T1000 (cell line): ENCODE results near the gene OSGEPL1.
"Not testable (repeated sequence)": the region's sequence is repeated elsewhere in the genome, so short reads cannot be mapped to it uniquely, and the experiment has no call there.

Source experiments
- DNase-seq: peaks from one replicate; lab custom pipeline; 2025; ENCODE audit warnings: mixed read lengths; lab: John Stamatoyannopoulos, UW

The OSGEPL1 gene

DNA sequence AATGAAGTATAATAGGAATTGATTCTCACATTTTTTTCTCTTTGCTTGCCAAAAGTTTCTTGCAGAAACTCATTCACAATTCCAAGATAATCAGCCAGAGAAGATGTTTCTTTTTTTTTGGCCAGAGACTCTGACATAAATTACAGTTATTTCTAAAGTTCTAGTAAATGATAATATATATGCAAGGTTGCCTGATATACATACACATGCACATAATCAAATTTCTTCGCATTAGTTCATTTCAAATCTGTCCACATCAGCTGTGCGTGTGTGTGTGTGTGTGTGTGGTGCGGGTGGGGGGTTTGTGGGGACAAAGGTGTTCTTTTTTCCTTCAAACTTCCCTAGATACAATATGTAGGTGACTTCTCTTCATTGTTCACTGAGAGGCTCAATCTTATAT, 33.2 kb downstream of the OSGEPL1 start:
- DNase-seq: no peak

DNA sequence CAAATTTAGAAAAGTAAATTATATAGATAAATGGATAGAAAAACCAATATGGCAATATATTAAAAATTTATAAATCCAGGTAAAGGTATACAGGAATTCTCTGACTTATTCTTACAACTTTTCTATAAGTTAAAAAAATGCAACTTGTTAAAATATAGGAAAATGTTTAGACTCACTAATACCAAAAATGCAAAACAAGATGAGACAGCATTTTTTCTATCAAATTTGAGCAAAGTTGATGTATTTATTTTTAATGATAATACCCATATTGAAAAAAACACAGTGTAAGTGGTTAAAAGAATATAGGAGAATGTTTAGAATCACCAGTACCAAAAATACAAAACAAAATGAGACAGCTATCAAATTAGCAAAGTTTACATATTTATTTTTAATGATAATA, 35.7 kb downstream of the OSGEPL1 start:
- no peak for DNase-seq

DNA sequence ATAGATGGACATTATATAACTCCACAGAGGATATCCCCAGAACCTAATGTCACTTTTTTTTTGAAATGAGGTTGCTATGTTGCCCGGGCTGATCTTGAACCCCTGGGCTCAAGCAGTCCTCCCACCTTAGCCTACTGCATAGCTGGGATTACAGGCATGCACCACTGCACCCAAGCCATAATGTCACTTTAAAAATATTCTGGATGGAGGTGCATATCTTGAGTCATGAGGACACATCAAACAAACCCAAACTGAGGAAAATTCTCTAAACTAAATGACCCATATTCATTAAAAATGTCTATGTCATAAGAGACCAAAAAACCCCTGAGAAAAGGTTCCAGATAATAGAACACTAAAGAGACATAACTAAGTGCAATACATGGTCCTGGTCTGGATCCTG, 36.3 kb downstream of the OSGEPL1 start:
- DNase-seq: no peak

DNA sequence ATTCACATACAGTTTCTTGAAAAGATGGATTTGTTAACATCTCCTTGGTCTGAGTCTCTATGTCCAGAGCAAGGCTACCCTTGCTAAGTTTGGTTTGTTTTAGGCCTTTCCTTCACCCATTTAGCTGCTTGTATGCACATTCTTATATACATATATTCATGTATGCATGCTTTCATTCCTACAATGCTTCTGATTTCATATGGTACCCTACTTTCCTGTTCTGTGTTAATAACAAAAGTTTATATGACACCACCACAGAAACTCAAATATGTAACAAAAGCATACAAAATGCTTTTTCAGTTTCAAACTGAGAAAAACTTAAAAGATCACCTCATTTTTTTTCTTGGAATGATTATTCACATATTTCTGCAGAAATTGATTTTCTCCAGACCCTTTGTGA, 39.4 kb downstream of the OSGEPL1 start:
- DNase-seq: no peak

DNA sequence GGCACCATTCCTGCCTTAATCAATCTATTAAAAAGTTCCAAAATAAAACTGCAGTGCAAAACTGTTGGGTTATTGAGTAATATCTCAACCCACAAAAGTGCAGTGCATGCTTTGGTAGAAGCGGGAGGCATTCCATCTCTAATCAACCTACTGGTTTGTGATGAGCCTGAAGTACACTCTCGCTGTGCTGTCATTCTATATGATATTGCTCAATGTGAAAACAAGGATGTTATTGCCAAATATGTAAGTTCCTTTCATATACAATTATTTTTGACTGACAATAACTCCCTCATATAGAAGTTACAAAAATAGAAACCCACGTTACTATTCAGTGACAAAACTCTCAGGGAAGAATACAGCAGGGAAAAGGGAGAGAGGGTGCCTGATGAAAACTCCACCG, 43.0 kb downstream of the OSGEPL1 start:
- DNase-seq: no peak

DNA sequence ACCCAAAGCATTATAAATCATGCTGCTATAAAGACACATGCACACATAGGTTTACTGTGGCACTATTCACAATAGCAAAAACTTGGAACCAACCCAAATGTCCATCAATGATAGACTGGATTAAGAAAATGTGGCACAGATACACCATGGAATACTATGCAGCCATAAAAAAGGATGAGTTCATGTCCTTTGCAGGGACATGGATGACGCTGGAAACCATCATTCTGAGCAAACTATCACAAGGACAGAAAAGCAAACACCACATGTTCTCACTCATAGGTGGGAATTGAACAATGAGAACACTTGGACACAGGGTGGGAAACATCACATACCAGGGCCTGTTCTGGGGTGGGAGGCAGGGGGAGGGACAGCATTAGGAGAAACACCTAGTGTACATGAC, 45.0 kb downstream of the OSGEPL1 start:
- not testable (repeated sequence) for DNase-seq

DNA sequence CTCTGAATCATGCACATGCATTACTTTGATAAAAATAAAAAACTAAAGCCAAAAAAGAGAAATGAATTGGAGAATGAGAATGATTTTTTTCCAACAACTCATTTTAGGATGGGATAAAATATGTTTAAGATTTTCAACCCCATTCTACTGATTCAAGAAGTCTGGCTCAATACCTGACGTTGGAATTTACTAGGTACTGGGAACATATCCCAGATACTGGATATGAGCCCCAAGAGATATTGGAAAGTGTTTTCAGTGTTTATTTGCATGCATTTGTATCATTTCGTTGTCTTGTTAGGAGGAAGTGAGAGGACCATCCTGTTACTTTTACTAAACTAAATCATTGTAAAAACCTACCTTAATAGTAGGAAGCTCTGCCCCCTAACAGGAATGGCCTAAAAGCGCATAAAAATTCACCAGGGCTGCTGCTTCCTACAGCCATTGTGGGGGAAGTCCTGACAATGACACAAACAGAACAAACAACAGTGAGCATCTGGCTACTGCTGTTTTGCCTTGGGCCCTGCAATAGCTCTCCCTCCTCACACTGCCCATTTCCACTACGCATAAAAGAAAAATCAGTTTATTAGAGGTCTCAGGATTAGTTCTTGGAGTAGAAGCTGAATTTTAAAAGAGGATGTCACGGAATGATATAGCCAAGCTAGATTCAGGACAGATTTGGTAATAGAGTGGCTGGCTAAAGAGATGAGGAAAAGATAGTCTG, 52.9 kb downstream of the OSGEPL1 start:
- DNase-seq: no peak

DNA sequence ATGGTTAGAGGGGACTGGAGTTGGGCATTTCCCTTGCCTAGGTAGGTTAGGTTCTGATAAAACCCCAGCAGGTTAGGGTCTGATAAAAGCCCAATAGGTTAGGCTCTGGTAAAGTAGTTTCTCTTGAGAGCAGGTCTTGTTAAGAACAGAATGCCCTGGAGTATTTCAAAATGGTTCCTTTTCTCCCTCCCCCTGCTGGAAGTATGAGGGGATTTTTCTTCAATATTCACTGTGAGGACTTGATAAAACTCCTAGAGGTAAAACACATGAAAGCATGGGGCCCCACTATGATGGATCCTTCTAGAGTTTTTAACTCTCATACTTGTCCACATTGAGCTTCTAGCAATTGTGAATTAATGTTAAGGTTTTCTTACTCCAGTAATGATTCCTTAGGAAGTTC, 60.5 kb downstream of the OSGEPL1 start:
- no peak for DNase-seq

DNA sequence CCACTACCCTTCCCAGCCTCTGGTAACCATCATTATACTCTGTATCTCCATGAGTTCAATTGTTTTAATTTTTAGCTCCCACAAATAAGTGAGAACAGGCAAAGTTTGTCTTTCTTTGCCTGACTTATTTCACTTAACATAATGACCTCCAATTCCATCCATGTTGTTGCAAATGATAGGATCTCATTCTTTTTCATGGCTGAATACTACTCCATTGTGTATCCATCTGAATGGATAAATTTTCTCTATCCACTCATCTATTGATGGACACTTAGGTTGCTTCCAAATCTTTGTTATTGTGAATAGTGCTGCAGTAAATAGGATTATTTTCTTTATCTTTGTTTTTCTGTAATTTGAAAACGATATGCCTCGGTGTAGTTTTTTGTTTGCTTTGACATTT, 61.9 kb downstream of the OSGEPL1 start:
- DNase-seq: no peak

DNA sequence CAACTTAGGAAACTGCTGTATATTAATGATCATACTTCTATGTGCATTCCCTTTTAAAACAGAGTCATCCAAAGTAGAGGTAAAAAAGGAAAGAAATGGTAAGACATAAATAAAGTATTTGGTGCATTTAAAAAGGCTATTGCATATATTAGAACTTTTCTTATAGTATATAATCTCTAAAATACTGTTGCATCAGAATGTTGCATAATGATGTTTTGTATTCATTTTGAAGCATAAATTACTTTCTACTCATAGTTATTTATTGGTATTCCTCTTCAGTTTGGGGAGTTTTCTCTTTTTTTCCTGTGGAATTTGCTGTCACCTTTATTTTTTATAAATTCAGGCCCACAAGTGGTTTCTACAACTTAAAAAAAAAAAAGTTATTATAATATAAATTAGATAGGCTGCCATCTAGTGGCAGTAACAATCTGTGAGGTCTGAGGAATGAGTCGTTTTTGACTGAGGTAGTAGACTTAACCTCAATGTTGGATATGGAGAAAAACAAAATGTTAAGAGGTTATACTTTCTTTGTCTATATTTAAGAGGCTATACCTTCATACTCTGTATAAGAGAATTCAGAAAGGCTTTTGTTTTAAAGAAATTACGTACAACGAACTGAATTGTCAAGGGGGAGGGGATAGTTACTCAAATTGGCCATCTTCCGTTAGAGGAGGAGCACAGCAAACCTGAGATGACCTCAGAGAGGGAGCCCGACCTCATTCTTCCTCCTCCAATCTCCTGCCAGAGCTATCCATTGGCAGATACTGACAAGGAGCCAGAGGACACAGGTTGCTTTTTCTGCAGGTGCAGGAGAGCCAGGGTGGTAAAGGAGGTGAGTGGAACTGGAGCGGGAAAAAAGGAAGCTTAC, 64.3 kb downstream of the OSGEPL1 start:
- DNase-seq: no peak
